HG03095 (cell line): ENCODE results near the gene HSPA9.

Experiments used
- ATAC-seq: cut with Tn5 transposase; IDR thresholded peaks from one replicate; pipeline ENCODE4 v1.9.1; 2021; ENCODE audit warnings: moderate library complexity; ENCODE audit not compliant: unreplicated experiment

Gene HSPA9

GRCh38 chr5:138564242-138564641 is 11.0 kb downstream of the HSPA9 start:
- ATAC-seq = no peak

- no peak for ATAC-seq
Measured at GRCh38 chr5:138563340-138564118, 11.7 kb downstream of the HSPA9 start.

GRCh38 chr5:138560971-138561370 is 14.2 kb downstream of the HSPA9 start:
- no peak for ATAC-seq

DNA sequence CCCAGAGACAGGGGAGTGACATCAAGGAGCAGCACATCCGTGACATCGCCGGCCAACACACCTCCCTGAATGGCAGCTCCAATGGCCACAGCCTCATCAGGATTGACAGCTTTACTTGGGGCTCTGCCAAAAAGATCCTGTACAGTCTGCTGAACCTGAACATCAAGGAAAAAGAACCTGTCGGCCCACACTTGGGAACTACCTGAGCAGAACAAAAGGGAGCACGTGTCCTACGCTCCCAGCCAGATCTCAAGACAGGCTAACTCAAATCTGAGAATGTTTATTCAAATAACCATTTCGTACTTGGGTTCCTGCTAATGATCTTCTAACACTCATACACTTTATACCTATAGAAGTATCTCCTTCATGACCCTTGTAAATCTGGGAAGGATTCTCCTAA is 15.3 kb downstream of the HSPA9 start:
- no peak for ATAC-seq

DNA sequence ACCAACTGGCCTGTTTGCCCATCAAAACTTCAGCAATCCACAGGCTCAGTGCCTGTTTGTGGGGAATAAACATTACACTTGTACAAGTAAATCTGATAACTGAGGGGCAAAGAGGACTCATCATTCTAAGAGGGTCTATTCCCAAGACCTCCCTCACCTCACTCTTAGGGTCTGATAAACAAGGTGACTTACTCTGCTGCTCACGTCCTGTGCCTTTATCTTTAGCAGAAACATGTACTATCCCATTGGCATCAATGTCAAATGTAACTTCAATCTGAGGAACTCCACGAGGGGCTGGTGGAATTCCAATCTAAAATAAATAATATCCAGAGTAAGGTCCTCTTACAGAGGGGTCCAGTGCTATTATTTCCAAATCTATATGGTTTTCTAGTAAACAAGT is 17.5 kb downstream of the HSPA9 start:
- ATAC-seq = no peak

DNA sequence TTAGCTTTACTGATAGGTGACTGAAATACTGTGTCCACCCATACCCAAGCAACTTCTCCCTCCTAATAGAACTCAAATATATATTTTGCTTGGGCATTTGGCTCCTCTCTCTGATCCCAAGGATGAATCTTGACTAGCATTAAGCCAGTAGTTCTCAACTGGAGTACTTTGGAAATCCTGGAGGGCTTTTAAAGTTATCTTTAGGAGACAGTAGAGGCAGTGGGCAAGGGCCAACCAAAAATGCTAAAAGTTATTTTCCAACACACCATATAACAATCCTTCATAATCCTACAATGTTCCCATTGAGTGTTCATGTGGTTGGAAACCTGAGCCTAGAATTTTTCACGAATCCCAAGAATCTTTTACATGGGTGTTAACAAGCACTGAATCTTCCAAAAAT is 21.1 kb downstream of the HSPA9 start:
- ATAC-seq = no peak

- ATAC-seq = no peak
Measured at GRCh38 chr5:138553437-138554095, 21.6 kb downstream of the HSPA9 start.

DNA sequence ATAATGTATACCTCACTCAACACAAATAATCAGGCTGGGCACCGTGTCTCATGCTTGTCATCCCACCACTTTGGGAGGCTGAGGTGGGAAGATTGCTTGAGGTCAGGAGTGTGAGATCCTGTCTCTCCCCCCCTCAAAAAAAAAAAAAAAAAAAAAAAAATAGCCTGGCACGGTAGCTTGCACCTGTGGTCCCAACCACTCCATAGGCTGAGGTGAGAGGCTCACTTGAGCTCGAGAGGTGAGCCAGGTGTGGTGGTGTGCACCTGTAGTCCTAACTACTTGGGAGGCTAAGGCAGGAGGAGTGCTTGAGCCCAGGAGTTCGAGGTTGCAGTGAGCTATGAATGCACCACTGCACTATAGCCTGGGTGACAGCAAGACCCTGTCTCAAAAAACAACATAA is 22.5 kb downstream of the HSPA9 start:
- no peak for ATAC-seq

DNA sequence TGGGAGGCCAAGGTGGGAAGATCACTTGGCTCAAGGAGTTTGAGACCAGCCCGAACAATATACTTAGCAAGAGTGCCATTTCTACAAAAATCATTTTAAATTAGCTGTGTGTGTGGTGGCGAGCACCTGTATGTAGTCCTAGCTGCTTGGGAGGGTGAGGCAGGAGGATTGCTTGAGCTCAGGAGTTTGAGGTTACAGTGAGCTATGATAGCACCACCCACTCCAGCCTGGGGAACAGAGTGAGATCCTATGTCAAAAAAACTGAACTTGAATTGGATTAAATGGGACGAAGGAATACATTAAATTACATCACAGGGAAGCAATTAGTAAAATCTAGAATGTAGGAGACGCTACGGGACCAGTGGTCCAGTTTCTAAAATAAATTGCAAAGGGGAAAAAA is 25.8 kb downstream of the HSPA9 start:
- ATAC-seq = no peak

DNA sequence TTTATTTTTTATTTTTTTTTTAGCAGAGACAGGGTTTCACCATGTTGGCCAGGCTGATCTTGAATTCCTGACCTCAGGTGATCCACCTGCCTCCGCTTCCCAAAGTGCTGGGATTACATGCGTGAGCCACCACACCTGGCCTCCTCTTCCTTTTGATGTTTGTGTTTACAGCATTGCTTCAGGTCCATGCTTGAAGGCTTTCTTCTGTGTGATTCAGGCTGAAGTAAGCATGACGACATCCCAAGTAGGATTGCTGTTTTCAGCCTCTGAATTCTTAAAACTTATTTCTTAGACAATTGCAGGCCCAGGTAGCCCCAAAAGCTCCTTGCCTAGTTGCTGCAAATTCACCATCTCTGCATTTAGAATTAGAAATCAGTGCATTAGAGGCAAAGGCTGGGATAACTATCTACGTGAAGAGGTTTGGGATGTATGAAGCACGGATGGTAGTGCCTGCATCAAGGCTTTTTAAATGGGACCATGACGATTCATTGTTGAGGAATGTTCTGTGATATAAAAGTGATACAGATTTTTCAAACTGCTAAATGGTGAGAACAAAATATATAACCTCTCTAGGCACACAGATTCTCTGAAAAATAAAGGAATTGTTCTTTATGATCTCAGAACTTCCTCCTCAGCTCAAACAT is 29.2 kb downstream of the HSPA9 start:
- ATAC-seq = no peak

DNA sequence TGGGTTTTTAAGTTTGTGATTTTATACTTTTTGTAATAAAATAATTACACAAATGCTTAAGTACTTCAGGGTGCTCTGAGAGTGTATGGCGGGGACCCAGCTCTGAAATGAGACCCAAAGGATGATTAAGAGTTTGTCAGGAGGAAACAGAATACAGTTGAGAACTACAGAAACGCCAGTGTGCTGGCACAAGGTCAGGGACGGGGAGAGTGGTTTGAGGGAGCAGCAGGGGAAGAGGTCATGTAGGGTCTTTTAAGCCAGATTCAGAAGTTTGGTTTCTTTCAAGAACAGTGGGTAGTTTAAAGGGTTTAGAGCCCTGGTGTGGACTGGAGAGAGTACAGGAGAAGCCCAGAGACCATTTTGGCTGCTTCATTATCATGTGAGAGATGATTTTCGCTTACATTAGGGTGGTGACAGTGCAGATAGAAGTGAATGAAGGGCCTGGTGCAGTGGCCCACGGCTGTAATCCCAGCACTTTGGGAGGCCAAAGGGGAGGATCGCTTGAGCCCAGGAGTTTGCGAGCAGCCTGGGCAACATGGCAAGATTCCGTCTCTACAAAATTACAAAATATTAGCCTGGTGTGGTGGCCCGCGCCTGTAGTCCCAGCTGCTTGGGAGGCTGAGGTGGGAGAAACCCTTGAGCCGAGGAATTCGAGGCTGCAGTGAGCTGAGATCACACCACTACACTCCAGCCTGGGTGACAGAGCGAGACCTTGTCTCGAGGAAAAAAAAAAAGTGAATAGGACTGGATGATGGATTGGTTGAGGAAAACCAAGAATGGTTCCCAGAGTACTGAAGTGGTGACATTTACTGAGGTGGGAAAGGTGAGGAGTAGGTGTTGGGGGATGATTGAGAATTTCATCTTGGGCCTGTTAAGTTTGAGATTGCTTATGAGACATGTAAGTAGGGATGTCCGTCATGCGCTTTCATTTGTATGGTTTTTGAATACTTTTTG is 30.7 kb downstream of the HSPA9 start:
- no peak for ATAC-seq

DNA sequence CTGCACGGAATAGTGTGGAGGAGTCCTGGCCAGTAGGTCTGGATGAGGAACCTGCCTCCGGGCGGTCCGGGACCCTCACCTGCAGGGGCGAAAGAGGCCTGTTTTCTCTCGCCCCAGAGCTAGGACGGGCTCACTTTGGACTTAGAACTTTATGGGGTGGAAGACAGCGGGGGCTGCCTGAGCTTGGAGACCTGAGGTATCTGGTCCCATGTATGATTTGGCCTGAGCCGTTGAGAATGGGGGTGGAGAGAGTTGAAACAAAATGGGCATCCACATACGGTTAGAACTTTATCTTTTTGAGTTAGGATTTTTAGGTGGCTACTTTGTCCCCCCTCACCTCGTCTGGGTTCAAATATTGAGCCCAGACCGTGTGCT is 31.5 kb downstream of the HSPA9 start:
- ATAC-seq = peak; percentile 36

GRCh38 chr5:138542956-138543729 is 32.1 kb downstream of the HSPA9 start, which contains the start of gene ETF1:
TSS of gene ETF1 (minus strand) at chr5:138543236. CDS start at chr5:138542918, 318 bp downstream.
- ATAC-seq = peak; percentile 88

DNA sequence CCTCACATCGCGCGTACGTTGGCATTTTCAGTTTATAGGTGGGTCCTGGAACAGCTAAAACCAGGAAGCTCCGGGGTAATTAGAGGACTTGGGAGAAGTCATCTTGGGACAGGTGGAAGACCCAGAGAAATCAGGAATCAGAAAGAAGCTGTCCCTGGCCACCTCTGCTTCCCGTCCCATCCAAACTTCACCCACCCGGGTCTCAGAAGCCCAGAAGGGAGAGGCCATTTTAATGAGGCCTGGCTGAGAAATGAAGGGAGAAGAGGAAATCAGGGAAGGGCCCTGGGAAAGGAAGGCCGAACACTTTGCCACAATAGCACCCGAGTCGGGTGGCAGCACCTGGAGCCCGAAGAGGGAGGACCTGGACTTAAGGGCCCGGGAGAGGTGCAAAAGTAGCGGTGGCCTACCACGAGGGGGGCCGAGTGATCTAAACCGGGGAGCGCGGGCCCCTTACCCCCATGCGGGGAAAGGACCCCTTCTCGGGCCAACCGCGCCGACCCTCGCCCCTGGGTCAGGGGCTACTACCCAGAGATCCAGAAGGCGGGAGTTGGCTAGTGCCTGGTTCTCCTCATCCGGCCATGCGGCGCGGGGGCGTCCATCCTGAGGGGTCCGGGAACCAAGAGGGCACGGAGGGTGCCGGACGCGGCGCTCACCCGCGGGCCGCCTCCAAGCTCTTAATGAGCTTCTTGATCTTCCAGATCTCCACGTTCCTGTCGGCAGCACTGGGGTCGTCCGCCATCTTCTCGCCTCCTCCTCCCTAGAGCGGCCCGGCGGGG is 32.8 kb downstream of the HSPA9 start:
- no peak for ATAC-seq

GRCh38 chr5:138541511-138542179 is 33.6 kb downstream of the HSPA9 start:
- no peak for ATAC-seq

- ATAC-seq = no peak
Measured at GRCh38 chr5:138539791-138540190, 35.4 kb downstream of the HSPA9 start.

DNA sequence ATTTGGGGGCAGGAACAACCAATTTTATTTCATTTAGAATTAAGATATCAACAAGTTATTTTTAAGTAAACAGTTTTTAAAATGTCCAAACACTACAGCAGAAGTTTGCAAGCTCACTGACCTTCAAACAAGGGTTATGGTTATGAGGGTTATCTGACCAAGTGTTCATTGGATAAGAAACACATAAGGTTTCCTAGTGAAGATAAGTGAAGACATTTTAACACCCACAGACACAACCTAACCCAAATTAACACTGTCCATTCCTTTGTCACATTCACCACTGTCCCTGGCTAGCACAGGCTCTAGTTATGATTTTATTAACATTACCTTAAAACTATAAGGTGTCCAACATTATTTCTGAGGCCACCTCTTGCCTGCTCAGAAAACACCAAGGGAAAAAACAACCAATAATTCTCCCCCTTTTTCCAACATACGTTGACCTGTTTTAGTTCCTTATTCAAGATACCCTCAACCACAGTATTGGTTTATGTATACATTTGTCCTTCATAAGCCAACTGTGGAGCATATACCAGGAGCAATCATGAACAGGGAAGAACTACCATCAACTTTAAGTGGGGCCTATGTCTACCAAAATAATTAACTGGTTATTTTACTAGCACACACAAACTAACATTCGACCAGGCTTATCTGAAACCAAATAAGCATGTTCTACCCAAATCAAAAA is 36.1 kb downstream of the HSPA9 start:
- ATAC-seq = no peak

DNA sequence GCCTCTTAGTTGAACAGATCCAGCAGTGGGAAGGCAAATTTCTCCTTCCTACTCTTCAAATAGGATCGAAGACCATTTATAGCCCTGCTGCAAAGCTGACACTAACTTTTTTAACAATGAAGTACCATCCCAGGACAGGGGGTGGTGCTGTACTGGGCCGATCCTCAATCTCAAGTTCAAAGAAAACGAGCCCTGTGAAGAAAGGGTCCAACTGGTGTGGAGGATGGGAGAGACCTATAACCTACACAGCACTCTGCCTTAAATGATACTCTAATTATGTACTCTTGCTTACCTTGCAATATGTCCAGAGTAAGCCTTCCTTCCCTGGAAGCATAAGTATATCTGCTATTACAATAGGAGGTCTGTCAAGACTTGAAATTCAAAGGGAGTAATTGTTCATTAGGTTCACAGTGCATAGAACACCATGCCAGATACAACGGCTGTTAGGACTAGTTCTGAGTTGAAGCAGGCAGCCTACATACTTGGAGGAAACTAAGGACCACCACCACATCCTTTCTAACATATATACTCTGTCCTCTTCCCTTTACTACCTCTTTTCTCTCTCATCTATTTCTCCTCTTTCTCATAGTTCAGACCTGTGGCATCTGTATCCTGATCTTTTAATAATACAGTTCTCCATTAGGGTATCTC is 38.4 kb downstream of the HSPA9 start:
- ATAC-seq = no peak
